Trophoblast cell (in vitro differentiated cells and primary cell): Measurements from ENCODE around the gene APBB1.

Experiments used
- DNase-seq, 2 donors: peaks; one replicate each; pipeline ENCODE4 v3.0.0-alpha.2; 2016
- H2AFZ ChIP-seq: 2 replicates; pipeline ENCODE4 v1.6.1; 2013; ENCODE audit warnings: low read length, moderate library complexity, mild to moderate bottlenecking; ENCODE audit not compliant: insufficient read depth, poor library complexity
- H2AK5ac ChIP-seq: 2 replicates; pipeline ENCODE4 v1.6.1; 2013; ENCODE audit warnings: mild to moderate bottlenecking, low read length
- H2BK120ac ChIP-seq: 2 replicates; pipeline ENCODE4 v1.6.1; 2013; ENCODE audit warnings: low read length, mild to moderate bottlenecking, moderate library complexity; ENCODE audit not compliant: insufficient read depth, poor library complexity
- H2BK12ac ChIP-seq: 2 replicates; pipeline ENCODE4 v1.6.1; 2013; ENCODE audit warnings: mild to moderate bottlenecking, low read length, moderate library complexity
- H2BK5ac ChIP-seq: 2 replicates; pipeline ENCODE4 v1.6.1; 2013; ENCODE audit warnings: low read length, low read depth, moderate library complexity, mild to moderate bottlenecking; ENCODE audit not compliant: poor library complexity
- H3K14ac ChIP-seq: 2 replicates; pipeline ENCODE4 v1.6.1; 2013; ENCODE audit warnings: mild to moderate bottlenecking, low read length
- H3K18ac ChIP-seq: 2 replicates; pipeline ENCODE4 v1.6.1; 2013; ENCODE audit warnings: mild to moderate bottlenecking, low read length
- H3K23ac ChIP-seq: 2 replicates; pipeline ENCODE4 v1.6.1; 2013; ENCODE audit warnings: low read length
- H3K27ac ChIP-seq: 2 replicates; pipeline ENCODE4 v1.5.1; 2013; ENCODE audit warnings: low read depth, mild to moderate bottlenecking, inconsistent platforms, low read length, moderate library complexity
- H3K27me3 ChIP-seq: 2 replicates; pipeline ENCODE4 v1.6.1; 2013; ENCODE audit warnings: inconsistent platforms, mild to moderate bottlenecking, low read length, moderate library complexity; ENCODE audit not compliant: insufficient read depth
- H3K36me3 ChIP-seq, 2 experiments: 1 replicate in 1 of 2; 2 replicates in 1 of 2; pipeline ENCODE4 v1.6.1; 2013; ENCODE audit warnings: low read length in 2 of 2, mild to moderate bottlenecking in 2 of 2, moderate library complexity in 1 of 2; ENCODE audit not compliant: insufficient read depth in 2 of 2, control insufficient read depth in 1 of 2
- H3K4ac ChIP-seq: 2 replicates; pipeline ENCODE4 v1.6.1; 2013; ENCODE audit warnings: low read depth, mild to moderate bottlenecking, low read length, moderate library complexity
- H3K4me1 ChIP-seq, 2 experiments: 1 replicate in 1 of 2; 2 replicates in 1 of 2; pipeline ENCODE4 v1.6.1; 2013; ENCODE audit warnings: low read length in 2 of 2, mild to moderate bottlenecking in 2 of 2, moderate library complexity in 1 of 2; ENCODE audit not compliant: insufficient read depth in 2 of 2, control insufficient read depth in 1 of 2
- H3K4me2 ChIP-seq: 2 replicates; pipeline ENCODE4 v1.6.1; 2013; ENCODE audit warnings: inconsistent platforms, mild to moderate bottlenecking, low read length, moderate library complexity
- H3K4me3 ChIP-seq: 2 replicates; pipeline ENCODE4 v1.5.1; 2013; ENCODE audit warnings: mild to moderate bottlenecking, low read depth, low read length, inconsistent platforms
- H3K79me1 ChIP-seq: one replicate; pipeline ENCODE4 v1.6.1; 2013; ENCODE audit warnings: low read length
- H3K79me2 ChIP-seq: 2 replicates; pipeline ENCODE4 v1.6.1; 2013; ENCODE audit warnings: low read length, mild to moderate bottlenecking; ENCODE audit not compliant: control insufficient read depth, insufficient read depth, poor library complexity
- H3K9ac ChIP-seq: 2 replicates; pipeline ENCODE4 v1.6.1; 2013; ENCODE audit warnings: mild to moderate bottlenecking, low read length
- H3K9me3 ChIP-seq: 2 replicates; pipeline ENCODE4 v1.6.1; 2013; ENCODE audit warnings: low read depth, mild to moderate bottlenecking, control low read depth, inconsistent platforms, low read length; ENCODE audit not compliant: insufficient read depth
- H4K12ac ChIP-seq: 2 replicates; pipeline ENCODE4 v1.6.1; 2013; ENCODE audit warnings: low read depth, mild to moderate bottlenecking, low read length, moderate library complexity
- H4K8ac ChIP-seq: 2 replicates; pipeline ENCODE4 v1.6.1; 2013; ENCODE audit warnings: low read depth, mild to moderate bottlenecking, low read length, moderate library complexity
- H4K91ac ChIP-seq: one replicate; pipeline ENCODE4 v1.6.1; 2013; ENCODE audit warnings: low read depth, mild to moderate bottlenecking, low read length, moderate library complexity
- WGBS: extraction: QIAGEN DNeasy Blood & Tissue Kit; methylation state at CpG from one replicate; pipeline ENCODE4 v1.1.7; 2013; ENCODE audit warnings: missing lambda C conversion rate; ENCODE audit not compliant: insufficient read length, insufficient coverage; ENCODE audit errors: extremely low coverage; 5-methylcytosine and 5-hydroxymethylcytosine counted together

The APBB1 gene

GRCh38 chr11:6345366-6345765, 73.5 kb downstream of the APBB1 start:
- no peaks in the 10 kb centered on the region for H3K27me3 ChIP-seq
- H3K79me1 ChIP-seq = no peaks in the 10 kb centered on the region
- no peak overlapping the region for H2AFZ ChIP-seq
- H3K18ac ChIP-seq = no peak overlapping the region
- H3K79me2 ChIP-seq = no peaks in the 10 kb centered on the region
- H4K8ac ChIP-seq = no peak overlapping the region
- H3K27ac ChIP-seq = no peak overlapping the region
- no peak overlapping the region for H2AK5ac ChIP-seq
- H3K23ac ChIP-seq = no peak overlapping the region
- no peak overlapping the region for H3K9ac ChIP-seq
- no peak overlapping the region for H2BK12ac ChIP-seq
- no peak overlapping the region for H2BK120ac ChIP-seq
- no peak overlapping the region for H3K4me2 ChIP-seq
- H2BK5ac ChIP-seq = no peak overlapping the region
- no peaks in the 10 kb centered on the region for H3K36me3 ChIP-seq
- no peak overlapping the region for H4K12ac ChIP-seq
- no peaks in the 10 kb centered on the region for H3K4me1 ChIP-seq
- no peak overlapping the region for H3K14ac ChIP-seq
- H3K9me3 ChIP-seq = no peaks in the 10 kb centered on the region
- no peak overlapping the region for H3K4ac ChIP-seq
- H4K91ac ChIP-seq = no peak overlapping the region
- no peak for DNase-seq
- no peak overlapping the region for H3K4me3 ChIP-seq
- WGBS = no CpG with 5 or more reads among the region's 1 CpG
